ENCODE measurements around the gene GMEB2. TPM values are rescaled to one million over a fixed set of nuclear protein-coding genes. Genes with fewer than 3 reads are reported as not detected.

Gene GMEB2
- polyA plus RNA-seq, 1 of the 3 experiments (the other 2 are of a cell fraction), result 6.5 TPM

GRCh38 chr20:63594043-63594561 is 32.8 kb downstream of the GMEB2 start:
- no peaks in the 10 kb centered on the region for H3K79me2 ChIP-seq (ENCODE audit: insufficient read depth)
- H3K9ac ChIP-seq, result no peak overlapping the region
- no peak overlapping the region for H2AFZ ChIP-seq (ENCODE audit: low read depth)
- no peaks in the 10 kb centered on the region for H4K20me1 ChIP-seq (ENCODE audit: insufficient read depth)
- H3K27ac ChIP-seq (ENCODE audit: low read depth in 2 of 2, low read length in 1 of 2), result no peak overlapping the region
- no peaks in the 10 kb centered on the region for H3K9me3 ChIP-seq
- H3K9me2 ChIP-seq, result no peaks in the 10 kb centered on the region
- TF ChIP-seq NFIC (IDR thresholded peaks at IDR 0.05; ENCODE audit: borderline replicate concordance) (no peak), ELF1 (IDR thresholded peaks at IDR 0.05) (no peak), SIN3A (IDR thresholded peaks at IDR 0.05; ENCODE audit: borderline replicate concordance, low read depth, low read length) (no peak), USF2 (IDR thresholded peaks at IDR 0.05; ENCODE audit: borderline replicate concordance, low read depth, low read length) (no peak), FOXJ3 (CRISPR knock-in tag; IDR thresholded peaks at IDR 0.05) (no peak), CHD2 (IDR thresholded peaks at IDR 0.05; ENCODE audit: low read length, partially characterized antibody) (no peak), ZBTB33 (IDR thresholded peaks at IDR 0.05; ENCODE audit: borderline replicate concordance, low read depth) (no peak), CTCF (IDR thresholded peaks at IDR 0.05) (no peak), EP300 (IDR thresholded peaks at IDR 0.05; ENCODE audit: borderline replicate concordance in 1 of 2, low read depth in 1 of 2, low read length in 1 of 2) (no peak), YY1 (IDR thresholded peaks at IDR 0.05; ENCODE audit: low read depth) (no peak), JUND (IDR thresholded peaks at IDR 0.05) (no peak), RCOR1 (IDR thresholded peaks at IDR 0.05; ENCODE audit: low read length) (no peak), FOXM1 (IDR thresholded peaks at IDR 0.05; ENCODE audit: low read depth) (no peak), RFX5 (IDR thresholded peaks at IDR 0.05; ENCODE audit: low read length) (no peak), TCF12 (IDR thresholded peaks at IDR 0.05) (no peak), TEAD4 (IDR thresholded peaks at IDR 0.05; ENCODE audit: borderline replicate concordance, insufficient read depth) (no peak), NRF1 (IDR thresholded peaks at IDR 0.05; ENCODE audit: low read depth, low read length) (no peak), MAX (IDR thresholded peaks at IDR 0.05; ENCODE audit: low read depth) (no peak), GABPA (IDR thresholded peaks at IDR 0.05; ENCODE audit: low read depth) (no peak)
- no peak overlapping the region for H3K4me3 ChIP-seq (ENCODE audit: low read depth in 2 of 2, low read length in 1 of 2)
- no peaks in the 10 kb centered on the region for H3K27me3 ChIP-seq (ENCODE audit: insufficient read depth)
- peaks cover 0 to 18% of the 10 kb centered on the region in 2 experiments for H3K36me3 ChIP-seq (replicated peaks in 1 of 2; ENCODE audit: control insufficient read depth in 1 of 2, insufficient read depth in 2 of 2, low read length in 1 of 2)
- no peaks in the 10 kb centered on the region for H3K4me1 ChIP-seq (ENCODE audit: control insufficient read depth in 1 of 2, insufficient read depth in 2 of 2, low read depth in 1 of 2, low read length in 1 of 2)
- DNase-seq, result no peak
- no peak overlapping the region for H3K4me2 ChIP-seq
- H3F3A ChIP-seq (replicated peaks; ENCODE audit: insufficient read depth), result no peaks in the 10 kb centered on the region
- POLR2A ChIA-PET, result no interaction called here
- 71% methylated on average over 7 of the region's 10 CpGs for WGBS (ENCODE audit: low lambda C conversion rate)
- CTCF ChIA-PET, result no interaction called here
